Natural killer cell treated with Interleukin-12 subunit alpha and Interleukin-12 subunit beta and Interleukin-15 and Interleukin-18, amount 100 ng/mL, for 72 hours (primary cell): ENCODE data around the gene NPTXR. TPM values are rescaled to one million over a fixed set of nuclear protein-coding genes. Genes with fewer than 3 reads are reported as not detected.

Experiments
- ATAC-seq, 2 donors: fragments of 150-1000 bp; cut with Tn5 transposase in 1 of 2; sonication (Bioruptor Pico), chemical (Tn5 transposase) in 1 of 2; 2 replicates each; pipeline ENCODE4 v1.10.0; 2021
- DNase-seq: peaks from one replicate; pipeline ENCODE4 v3.0.0; 2022; ENCODE audit warnings: low spot score
- H3K27ac Mint-ChIP-seq, 2 donors: 1 replicate in 1 of 2; 2 replicates in 1 of 2; pipeline ENCODE4 v1.8.0; 2022; ENCODE audit warnings: mixed read lengths in 2 of 2, mild to moderate bottlenecking in 1 of 2, moderate library complexity in 1 of 2
- H3K27me3 Mint-ChIP-seq, 2 donors: 1 replicate in 1 of 2; 2 replicates in 1 of 2; pipeline ENCODE4 v1.8.0; 2022; ENCODE audit warnings: mixed read lengths in 2 of 2
- H3K36me3 Mint-ChIP-seq: one replicate; pipeline ENCODE4 v1.8.0; 2022; ENCODE audit warnings: mixed read lengths
- H3K4me1 Mint-ChIP-seq, 2 donors: 1 replicate in 1 of 2; 2 replicates in 1 of 2; pipeline ENCODE4 v1.8.0; 2022; ENCODE audit warnings: low read depth in 2 of 2, mixed read lengths in 2 of 2, mild to moderate bottlenecking in 1 of 2
- H3K4me3 Mint-ChIP-seq: one replicate; pipeline ENCODE4 v1.8.0; 2022; ENCODE audit warnings: mixed read lengths
- H3K9me3 Mint-ChIP-seq: 2 replicates; pipeline ENCODE4 v1.8.0; 2022; ENCODE audit warnings: mixed read lengths
- total RNA-seq, 2 donors: library from RNA; stranded (reverse); gene quantifications; one replicate each; pipeline ENCODE4 v1.2.3, GENCODE V29; 2022

The NPTXR gene
- total RNA-seq, 2 donors from 2014 or later, result 1.3 to 1.5 TPM

DNA sequence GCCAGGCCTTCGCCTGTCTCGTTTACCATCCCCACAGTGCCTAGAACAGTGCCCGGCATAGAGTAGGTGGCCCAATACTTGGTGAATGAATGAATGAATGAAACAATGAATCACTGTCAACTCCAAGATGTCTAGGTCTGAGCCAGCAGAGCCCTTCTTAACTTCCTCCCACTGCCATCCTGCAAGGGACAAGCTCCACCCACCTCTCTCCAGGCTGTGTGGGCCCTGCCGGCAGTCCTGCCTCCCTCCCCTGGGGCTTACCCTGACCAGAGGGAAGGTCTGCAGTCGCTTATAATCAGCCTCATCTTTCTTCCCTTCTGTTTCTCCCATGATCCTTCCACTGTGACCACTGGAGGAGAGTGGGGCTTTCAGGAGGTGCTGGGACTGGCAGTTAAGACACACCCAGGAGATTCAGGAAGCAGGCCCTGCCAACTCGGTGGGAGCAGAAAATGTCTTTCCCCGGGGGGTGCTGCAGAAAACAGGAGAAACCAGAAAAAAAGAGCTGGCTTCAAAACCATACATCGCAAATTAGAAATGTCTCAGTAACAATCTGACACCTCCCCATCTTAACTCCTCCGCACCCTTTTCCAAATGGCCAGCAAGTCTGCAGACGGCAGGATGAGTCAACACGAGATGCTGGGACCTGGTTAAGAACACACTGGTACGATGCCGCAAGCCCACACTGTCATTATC, 61.3 kb downstream of the NPTXR start:
- no peak for ATAC-seq
- H3K4me1 Mint-ChIP-seq, result peaks cover 0 to 6% of the 10 kb centered on the region in 2 donors

GRCh38 chr22:38781033-38781432, 62.8 kb downstream of the NPTXR start:
- H3K27me3 Mint-ChIP-seq, result no peaks in the 10 kb centered on the region
- ATAC-seq (no peak), DNase-seq (no peak)
- peaks cover 0 to 9% of the 10 kb centered on the region in 2 donors for H3K4me1 Mint-ChIP-seq
- no peak overlapping the region for H3K4me3 Mint-ChIP-seq
- H3K9me3 Mint-ChIP-seq, result no peaks in the 10 kb centered on the region
- no peak overlapping the region for H3K27ac Mint-ChIP-seq
- no peaks in the 10 kb centered on the region for H3K36me3 Mint-ChIP-seq

More for the DNA sequence above, 61.3 kb downstream of the NPTXR start:
- no peak overlapping the region for H3K4me3 Mint-ChIP-seq
- H3K27me3 Mint-ChIP-seq, result no peaks in the 10 kb centered on the region
- H3K9me3 Mint-ChIP-seq, result no peaks in the 10 kb centered on the region
- H3K27ac Mint-ChIP-seq, result no peak overlapping the region
- no peaks in the 10 kb centered on the region for H3K36me3 Mint-ChIP-seq
- no peak for DNase-seq

GRCh38 chr22:38777087-38777671, 66.6 kb downstream of the NPTXR start:
- H3K27ac Mint-ChIP-seq, result no peak overlapping the region
- peaks cover 0 to 8% of the 10 kb centered on the region in 2 donors for H3K4me1 Mint-ChIP-seq
- DNase-seq, result no peak
- ATAC-seq, result no peak
- no peaks in the 10 kb centered on the region for H3K9me3 Mint-ChIP-seq
- H3K36me3 Mint-ChIP-seq, result no peaks in the 10 kb centered on the region
- no peaks in the 10 kb centered on the region for H3K27me3 Mint-ChIP-seq
- no peak overlapping the region for H3K4me3 Mint-ChIP-seq

GRCh38 chr22:38776086-38776485, 67.7 kb downstream of the NPTXR start:
- H3K27ac Mint-ChIP-seq, result no peak overlapping the region

DNA sequence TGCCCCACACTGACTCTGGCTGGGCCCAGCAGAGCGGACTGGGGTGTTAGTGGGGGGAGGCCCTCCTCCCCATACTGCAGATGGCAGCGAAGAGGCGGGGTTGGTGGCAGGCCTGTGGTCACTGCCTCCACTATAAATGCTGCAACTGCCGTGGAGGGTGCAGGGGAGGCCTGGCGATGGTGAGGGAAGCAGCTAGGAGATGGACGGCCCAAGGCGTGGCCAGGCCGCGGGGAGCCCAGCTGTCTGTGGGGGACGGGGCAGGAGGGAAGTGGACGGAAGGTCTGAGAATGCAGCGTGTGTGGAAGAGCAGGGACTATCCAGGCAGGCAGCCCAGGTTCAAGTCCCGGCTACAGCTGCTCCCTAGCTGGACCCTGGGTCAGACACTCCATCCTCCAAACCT, 68.2 kb downstream of the NPTXR start:
- DNase-seq, result no peak
- no peaks in the 10 kb centered on the region for H3K27me3 Mint-ChIP-seq
- no peaks in the 10 kb centered on the region for H3K9me3 Mint-ChIP-seq
- peak overlapping the region in 1 of 2 donors; percentile 75 for H3K27ac Mint-ChIP-seq
- ATAC-seq, result no peak
- no peaks in the 10 kb centered on the region for H3K36me3 Mint-ChIP-seq
- H3K4me3 Mint-ChIP-seq, result no peak overlapping the region
- H3K4me1 Mint-ChIP-seq, result peaks cover 0 to 7% of the 10 kb centered on the region in 2 donors

More at GRCh38 chr22:38776086-38776485, 67.7 kb downstream of the NPTXR start:
- Mint-ChIP-seq H3K4me3 (no peak overlapping the region), H3K36me3 (no peaks in the 10 kb centered on the region), H3K4me1 (peaks cover 0 to 7% of the 10 kb centered on the region in 2 donors), H3K27me3 (no peaks in the 10 kb centered on the region), H3K9me3 (no peaks in the 10 kb centered on the region)
- DNase-seq (no peak), ATAC-seq (no peak)

DNA sequence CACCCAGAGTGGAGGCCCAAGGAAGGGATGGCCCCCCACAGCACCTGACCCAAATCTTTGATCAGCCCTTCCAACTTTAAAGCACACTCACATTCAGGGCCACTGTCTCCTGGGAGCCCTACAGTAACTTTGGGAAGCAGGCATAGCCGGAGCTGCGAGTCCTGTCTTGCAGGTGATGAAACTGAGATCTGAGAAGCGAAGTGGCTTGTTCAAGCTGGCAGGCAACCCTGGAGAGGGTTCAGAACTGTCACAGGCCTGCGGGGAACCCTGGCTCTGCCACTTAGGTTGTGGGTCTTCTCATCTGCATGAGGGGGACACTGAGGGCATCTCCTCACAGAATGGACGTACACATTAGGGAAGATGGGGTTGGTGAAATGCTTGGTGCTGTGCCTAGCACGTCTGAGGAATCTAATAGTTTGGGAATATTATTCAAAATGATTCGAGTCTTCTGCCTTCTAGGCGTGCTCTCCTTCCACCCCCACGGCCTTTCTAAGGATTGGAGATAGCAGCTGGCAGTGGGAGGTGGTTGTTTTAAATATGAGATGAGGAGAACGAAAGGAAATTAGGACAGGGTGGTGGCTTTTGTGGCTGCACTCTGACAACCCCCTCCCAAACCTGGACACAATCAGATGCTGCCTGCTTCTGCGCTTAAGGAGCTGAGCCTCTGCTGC, 69.2 kb downstream of the NPTXR start:
- Mint-ChIP-seq H3K27ac (peak overlapping the region in 1 of 2 donors; percentile 75), H3K4me3 (no peak overlapping the region), H3K27me3 (no peaks in the 10 kb centered on the region), H3K9me3 (no peaks in the 10 kb centered on the region), H3K4me1 (peaks cover 0 to 7% of the 10 kb centered on the region in 2 donors), H3K36me3 (no peaks in the 10 kb centered on the region)
- ATAC-seq (no peak), DNase-seq (no peak)

DNA sequence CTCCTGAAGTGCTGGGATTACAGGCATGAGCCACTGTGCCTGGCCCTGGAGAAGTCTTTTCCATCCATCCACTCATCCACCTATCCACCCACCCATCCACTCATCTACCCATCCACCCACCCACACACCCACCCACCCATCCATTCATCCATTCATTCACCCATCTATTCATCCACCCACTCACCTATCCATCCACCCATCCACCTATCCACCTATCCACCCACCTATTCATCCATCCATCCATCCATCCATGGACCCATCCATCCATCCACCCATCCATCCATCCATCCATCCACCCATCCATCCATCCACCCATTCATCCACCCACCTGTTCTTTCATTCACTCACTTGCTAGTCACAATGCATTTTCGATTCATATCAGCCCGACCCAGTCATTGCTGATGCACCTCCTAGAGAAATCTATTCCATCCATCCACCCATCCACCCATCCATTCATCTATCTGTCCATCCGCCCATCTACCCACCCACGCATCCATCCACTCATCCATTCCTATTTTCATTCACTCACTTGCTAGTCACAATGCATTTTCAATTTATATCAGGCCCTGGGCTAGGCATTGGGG, 70.4 kb downstream of the NPTXR start:
- no peaks in the 10 kb centered on the region for H3K27me3 Mint-ChIP-seq
- DNase-seq, result no peak
- H3K27ac Mint-ChIP-seq, result no peak overlapping the region
- H3K9me3 Mint-ChIP-seq, result no peaks in the 10 kb centered on the region
- H3K4me1 Mint-ChIP-seq, result peaks cover 0 to 10% of the 10 kb centered on the region in 2 donors
- H3K36me3 Mint-ChIP-seq, result no peaks in the 10 kb centered on the region
- no peak for ATAC-seq
- no peak overlapping the region for H3K4me3 Mint-ChIP-seq

DNA sequence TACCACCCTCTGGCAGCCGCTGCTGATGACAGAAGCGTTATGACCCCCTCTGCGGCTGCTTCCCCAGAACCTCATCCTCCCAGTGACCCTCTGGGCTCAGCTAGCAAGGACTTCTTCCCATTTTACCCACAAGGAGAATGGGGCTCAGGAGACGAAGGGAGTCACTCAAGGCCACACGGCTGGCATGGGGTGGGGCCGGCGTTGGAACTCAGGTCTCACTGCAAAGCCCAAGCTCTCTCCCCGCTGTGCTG, 71.3 kb downstream of the NPTXR start:
- peaks cover 0 to 10% of the 10 kb centered on the region in 2 donors for H3K4me1 Mint-ChIP-seq
- H3K9me3 Mint-ChIP-seq, result no peaks in the 10 kb centered on the region
- ATAC-seq (no peak), DNase-seq (no peak)
- H3K4me3 Mint-ChIP-seq, result no peak overlapping the region
- H3K27ac Mint-ChIP-seq, result no peak overlapping the region
- no peaks in the 10 kb centered on the region for H3K36me3 Mint-ChIP-seq
- H3K27me3 Mint-ChIP-seq, result no peaks in the 10 kb centered on the region

GRCh38 chr22:38770257-38770949, 73.4 kb downstream of the NPTXR start:
- no peak overlapping the region for H3K27ac Mint-ChIP-seq
- no peaks in the 10 kb centered on the region for H3K9me3 Mint-ChIP-seq
- H3K36me3 Mint-ChIP-seq, result no peaks in the 10 kb centered on the region
- no peaks in the 10 kb centered on the region for H3K27me3 Mint-ChIP-seq
- no peak for DNase-seq
- ATAC-seq, result no peak
- no peak overlapping the region for H3K4me3 Mint-ChIP-seq
- peaks cover 0 to 5% of the 10 kb centered on the region in 2 donors for H3K4me1 Mint-ChIP-seq

Other genes with a start within 250 kb of the NPTXR start
- gene FAM227A, start 187.6 kb downstream of the NPTXR start, total RNA-seq, result under 1 TPM in 1 of 2 donors, not detected in 1; 0.59 TPM
- 10 to 100 TPM in 1 of 2 donors, 1 to 10 TPM in 1; 8.7 to 12.4 TPM for gene CBY1, start 187.4 kb downstream of the NPTXR start, total RNA-seq
- gene TOMM22, start 162.1 kb downstream of the NPTXR start, total RNA-seq, result 100 to 1,000 TPM; 109 to 153 TPM
- 10 to 100 TPM; 53.6 to 62.3 TPM for gene JOSD1, start 143.1 kb downstream of the NPTXR start, total RNA-seq
- gene GTPBP1, start 138.1 kb downstream of the NPTXR start, total RNA-seq, result 100 to 1,000 TPM; 135 to 192 TPM
- gene SUN2, start 88.0 kb downstream of the NPTXR start, total RNA-seq, result 100 to 1,000 TPM; 203 to 215 TPM
- gene DNAL4, start 49.9 kb downstream of the NPTXR start, total RNA-seq, result 10 to 100 TPM in 1 of 2 donors, 1 to 10 TPM in 1; 9.0 to 11.0 TPM
- gene CBX6, start 28.2 kb upstream of the NPTXR start, total RNA-seq, result 100 to 1,000 TPM in 1 of 2 donors, 10 to 100 TPM in 1; 95.2 to 137 TPM
- gene APOBEC3A, start 113.6 kb upstream of the NPTXR start, total RNA-seq, result 1 to 10 TPM in 1 of 2 donors, not detected in 1; 3.3 TPM
- 10 to 100 TPM in 1 of 2 donors, under 1 TPM in 1; 0.64 to 12.4 TPM for gene APOBEC3B, start 138.3 kb upstream of the NPTXR start, total RNA-seq
- 100 to 1,000 TPM in 1 of 2 donors, 10 to 100 TPM in 1; 78.5 to 103 TPM for gene APOBEC3C, start 170.2 kb upstream of the NPTXR start, total RNA-seq
- 10 to 100 TPM; 37.6 to 40.1 TPM for gene APOBEC3D, start 177.1 kb upstream of the NPTXR start, total RNA-seq
- gene APOBEC3F, start 196.8 kb upstream of the NPTXR start, total RNA-seq, result 10 to 100 TPM; 21.7 to 31.6 TPM
- 100 to 1,000 TPM; 105 to 169 TPM for gene APOBEC3G, start 233.2 kb upstream of the NPTXR start, total RNA-seq